ENCODE results near the gene NR2E1. TPM values are rescaled to one million over a fixed set of nuclear protein-coding genes. Genes with fewer than 3 reads are reported as not detected.

The NR2E1 gene
- total RNA-seq, 3 donors from 2014 or later (not counting 1 experiment from before 2014, with no cell fraction given) = not detected

GRCh38 chr6:108145639-108146038 is 20.2 kb upstream of the NR2E1 start:
- Histone ChIP-seq H3K4me3 (ENCODE audit: low read length) (no peak overlapping the region), H3K36me3 (ENCODE audit: control insufficient read depth, insufficient read depth, low read length) (no peaks in the 10 kb centered on the region), H3K27ac (ENCODE audit: low read length) (no peak overlapping the region), H3K9me3 (ENCODE audit: control insufficient read depth, insufficient read depth, low read length) (no peaks in the 10 kb centered on the region), H3K27me3 (ENCODE audit: control insufficient read depth, insufficient read depth, low read length) (peaks cover 9% of the 10 kb centered on the region), H3K4me1 (ENCODE audit: control insufficient read depth, insufficient read depth, low read length) (no peaks in the 10 kb centered on the region)
- Mint-ChIP-seq H3K9me3 (no peaks in the 10 kb centered on the region), H3K36me3 (no peaks in the 10 kb centered on the region), H3K4me1 (no peaks in the 10 kb centered on the region), H3K4me3 (no peak overlapping the region), H3K27ac (no peak overlapping the region), H3K27me3 (ENCODE audit: low read depth in 2 of 2) (peaks cover 39 to 62% of the 10 kb centered on the region in 2 donors)
- WGBS (ENCODE audit: insufficient coverage) = 90% methylated on average over 6 of the region's 6 CpGs
- intact Hi-C loops (cut with micrococcal nuclease) = no loop called here
- DNase-seq = no peak
- TF ChIP-seq CTCF (IDR thresholded peaks at IDR 0.05) = no peak
- ATAC-seq = no peak

GRCh38 chr6:108152446-108152845 is 13.4 kb upstream of the NR2E1 start:
- Histone ChIP-seq H3K4me1 (ENCODE audit: control insufficient read depth, insufficient read depth, low read length) (peaks cover 6% of the 10 kb centered on the region), H3K36me3 (ENCODE audit: control insufficient read depth, insufficient read depth, low read length) (no peaks in the 10 kb centered on the region), H3K9me3 (ENCODE audit: control insufficient read depth, insufficient read depth, low read length) (no peaks in the 10 kb centered on the region), H3K4me3 (ENCODE audit: low read length) (no peak overlapping the region), H3K27me3 (ENCODE audit: control insufficient read depth, insufficient read depth, low read length) (peaks cover 32% of the 10 kb centered on the region), H3K27ac (ENCODE audit: low read length) (no peak overlapping the region)
- H3K27ac Mint-ChIP-seq = no peak overlapping the region
- peaks cover 0 to 7% of the 10 kb centered on the region in 2 donors for H3K4me1 Mint-ChIP-seq
- 69% methylated on average over 2 of the region's 4 CpGs for WGBS (ENCODE audit: insufficient coverage)
- DNase-seq = no peak
- H3K9me3 Mint-ChIP-seq = no peaks in the 10 kb centered on the region
- no peaks in the 10 kb centered on the region for H3K36me3 Mint-ChIP-seq
- H3K4me3 Mint-ChIP-seq = no peak overlapping the region
- intact Hi-C loops (cut with micrococcal nuclease) = no loop called here
- peaks cover 51 to 74% of the 10 kb centered on the region in 2 donors for H3K27me3 Mint-ChIP-seq (ENCODE audit: low read depth in 2 of 2)
- TF ChIP-seq CTCF (IDR thresholded peaks at IDR 0.05) = no peak
- no peak for ATAC-seq

- intact Hi-C loops (cut with micrococcal nuclease) = no loop called here
- no peak overlapping the region for H3K4me3 ChIP-seq (ENCODE audit: low read length)
- Mint-ChIP-seq H3K9me3 (no peaks in the 10 kb centered on the region), H3K36me3 (peaks cover 7% of the 10 kb centered on the region), H3K27me3 (ENCODE audit: low read depth in 2 of 2) (peaks cover 65 to 81% of the 10 kb centered on the region in 2 donors), H3K4me3 (no peak overlapping the region), H3K4me1 (peaks cover 7 to 14% of the 10 kb centered on the region in 2 donors), H3K27ac (no peak overlapping the region)
- H3K27ac ChIP-seq (ENCODE audit: low read length) = no peak overlapping the region
- H3K9me3 ChIP-seq (ENCODE audit: control insufficient read depth, insufficient read depth, low read length) = no peaks in the 10 kb centered on the region
- ATAC-seq (no peak), DNase-seq (no peak)
- H3K27me3 ChIP-seq (ENCODE audit: control insufficient read depth, insufficient read depth, low read length) = peaks cover 55% of the 10 kb centered on the region
- no peaks in the 10 kb centered on the region for H3K36me3 ChIP-seq (ENCODE audit: control insufficient read depth, insufficient read depth, low read length)
- TF ChIP-seq CTCF (IDR thresholded peaks at IDR 0.05) = no peak
- 19% methylated on average over 10 of the region's 10 CpGs for WGBS (ENCODE audit: insufficient coverage)
- peaks cover 14% of the 10 kb centered on the region for H3K4me1 ChIP-seq (ENCODE audit: control insufficient read depth, insufficient read depth, low read length)
Measured at GRCh38 chr6:108156180-108156937, 9.5 kb upstream of the NR2E1 start.

- H3K9me3 ChIP-seq (ENCODE audit: control insufficient read depth, insufficient read depth, low read length) = no peaks in the 10 kb centered on the region
- no peak overlapping the region for H3K27ac Mint-ChIP-seq
- H3K4me1 Mint-ChIP-seq = peaks cover 7 to 14% of the 10 kb centered on the region in 2 donors
- intact Hi-C loops (cut with micrococcal nuclease) = no loop called here
- no peaks in the 10 kb centered on the region for H3K9me3 Mint-ChIP-seq
- H3K36me3 ChIP-seq (ENCODE audit: control insufficient read depth, insufficient read depth, low read length) = no peaks in the 10 kb centered on the region
- no peak overlapping the region for H3K4me3 Mint-ChIP-seq
- DNase-seq (no peak), ATAC-seq (no peak)
- H3K27ac ChIP-seq (ENCODE audit: low read length) = no peak overlapping the region
- no peak overlapping the region for H3K4me3 ChIP-seq (ENCODE audit: low read length)
- peaks cover 14% of the 10 kb centered on the region for H3K4me1 ChIP-seq (ENCODE audit: control insufficient read depth, insufficient read depth, low read length)
- H3K36me3 Mint-ChIP-seq = peaks cover 7% of the 10 kb centered on the region
- peaks cover 59% of the 10 kb centered on the region for H3K27me3 ChIP-seq (ENCODE audit: control insufficient read depth, insufficient read depth, low read length)
- peaks cover 69 to 83% of the 10 kb centered on the region in 2 donors for H3K27me3 Mint-ChIP-seq (ENCODE audit: low read depth in 2 of 2)
- no peak for TF ChIP-seq CTCF (IDR thresholded peaks at IDR 0.05)
- WGBS (ENCODE audit: insufficient coverage) = 8% methylated on average over 6 of the region's 8 CpGs
Measured at GRCh38 chr6:108156938-108157233, 8.9 kb upstream of the NR2E1 start.

All from natural killer cell (primary cell).